ENCODE measurements around the gene SLC36A3.
A peak's percentile ranks its signal among the peaks of the same experiment; 100 is the strongest.
"Not testable (repeated sequence)": the region's sequence is repeated elsewhere in the genome, so short reads cannot be mapped to it uniquely, and the experiment has no call there.

The SLC36A3 gene

GRCh38 chr5:151245680-151246219 is 57.8 kb downstream of the SLC36A3 start:
- FAIRE-seq (no peak), DNase-seq (ENCODE audit: insufficient read length) (no peak)
- TF ChIP-seq POLR2A (IDR thresholded peaks at IDR 0.05; ENCODE audit: low read depth, low read length) (no peak), TAF1 (IDR thresholded peaks at IDR 0.05; ENCODE audit: borderline replicate concordance, low read depth, low read length) (no peak), POLR2AphosphoS5 (IDR thresholded peaks at IDR 0.05; ENCODE audit: low read depth, low read length) (no peak)

- no peak for FAIRE-seq
- TF ChIP-seq TAF1 (IDR thresholded peaks at IDR 0.05; ENCODE audit: borderline replicate concordance, low read depth, low read length) (no peak), POLR2A (IDR thresholded peaks at IDR 0.05; ENCODE audit: low read depth, low read length) (no peak), POLR2AphosphoS5 (IDR thresholded peaks at IDR 0.05; ENCODE audit: low read depth, low read length) (no peak)
- DNase-seq (ENCODE audit: insufficient read length) = no peak
Measured at GRCh38 chr5:151244206-151244605, 59.4 kb downstream of the SLC36A3 start.

- no peak for FAIRE-seq
- TF ChIP-seq POLR2AphosphoS5 (IDR thresholded peaks at IDR 0.05; ENCODE audit: low read depth, low read length) = no peak
- TF ChIP-seq TAF1 (IDR thresholded peaks at IDR 0.05; ENCODE audit: borderline replicate concordance, low read depth, low read length) = no peak
- no peak for TF ChIP-seq POLR2A (IDR thresholded peaks at IDR 0.05; ENCODE audit: low read depth, low read length)
- DNase-seq (ENCODE audit: insufficient read length) = no peak
Measured at GRCh38 chr5:151243564-151243963, 60.0 kb downstream of the SLC36A3 start.

- no peak for FAIRE-seq
- TF ChIP-seq TAF1 (IDR thresholded peaks at IDR 0.05; ENCODE audit: borderline replicate concordance, low read depth, low read length) (no peak), POLR2A (IDR thresholded peaks at IDR 0.05; ENCODE audit: low read depth, low read length) (no peak), POLR2AphosphoS5 (IDR thresholded peaks at IDR 0.05; ENCODE audit: low read depth, low read length) (no peak)
- DNase-seq (ENCODE audit: insufficient read length) = no peak
Measured at GRCh38 chr5:151243127-151243526, 60.4 kb downstream of the SLC36A3 start.

- DNase-seq (ENCODE audit: insufficient read length) (no peak), FAIRE-seq (peak; percentile 69)
- no peak for TF ChIP-seq TAF1 (IDR thresholded peaks at IDR 0.05; ENCODE audit: borderline replicate concordance, low read depth, low read length)
- no peak for TF ChIP-seq POLR2AphosphoS5 (IDR thresholded peaks at IDR 0.05; ENCODE audit: low read depth, low read length)
- no peak for TF ChIP-seq POLR2A (IDR thresholded peaks at IDR 0.05; ENCODE audit: low read depth, low read length)
Measured at GRCh38 chr5:151240924-151241635, 62.5 kb downstream of the SLC36A3 start.

- DNase-seq (ENCODE audit: insufficient read length); FAIRE-seq: not testable (repeated sequence)
Measured at GRCh38 chr5:151240268-151240835, 63.2 kb downstream of the SLC36A3 start.

- TF ChIP-seq POLR2A (IDR thresholded peaks at IDR 0.05; ENCODE audit: low read depth, low read length) (no peak), TAF1 (IDR thresholded peaks at IDR 0.05; ENCODE audit: borderline replicate concordance, low read depth, low read length) (no peak), POLR2AphosphoS5 (IDR thresholded peaks at IDR 0.05; ENCODE audit: low read depth, low read length) (no peak)
- FAIRE-seq (peak; percentile 82), DNase-seq (ENCODE audit: insufficient read length) (no peak)
Measured at GRCh38 chr5:151239237-151239861, 64.2 kb downstream of the SLC36A3 start.

- FAIRE-seq (peak; percentile 91), DNase-seq (ENCODE audit: insufficient read length) (peak; percentile 47)
- TF ChIP-seq TAF1 (IDR thresholded peaks at IDR 0.05; ENCODE audit: borderline replicate concordance, low read depth, low read length) (no peak), POLR2A (IDR thresholded peaks at IDR 0.05; ENCODE audit: low read depth, low read length) (peak; percentile 62; the same call in 1 of the 2 replicates), POLR2AphosphoS5 (IDR thresholded peaks at IDR 0.05; ENCODE audit: low read depth, low read length) (0 out of 2 replicates have a peak, but pooled peaks have one; percentile 39)
Measured at GRCh38 chr5:151238303-151238741, 65.2 kb downstream of the SLC36A3 start.

GRCh38 chr5:151237685-151238084 is 65.9 kb downstream of the SLC36A3 start:
- DNase-seq (ENCODE audit: insufficient read length) = no peak
- TF ChIP-seq TAF1 (IDR thresholded peaks at IDR 0.05; ENCODE audit: borderline replicate concordance, low read depth, low read length) (no peak), POLR2A (IDR thresholded peaks at IDR 0.05; ENCODE audit: low read depth, low read length) (no peak), POLR2AphosphoS5 (IDR thresholded peaks at IDR 0.05; ENCODE audit: low read depth, low read length) (no peak)
- no peak for FAIRE-seq

- DNase-seq (ENCODE audit: insufficient read length) (no peak), FAIRE-seq (no peak)
- TF ChIP-seq TAF1 (IDR thresholded peaks at IDR 0.05; ENCODE audit: borderline replicate concordance, low read depth, low read length) = no peak
- no peak for TF ChIP-seq POLR2A (IDR thresholded peaks at IDR 0.05; ENCODE audit: low read depth, low read length)
- no peak for TF ChIP-seq POLR2AphosphoS5 (IDR thresholded peaks at IDR 0.05; ENCODE audit: low read depth, low read length)
Measured at GRCh38 chr5:151236888-151237287, 66.7 kb downstream of the SLC36A3 start.

GRCh38 chr5:151235239-151235571 is 68.4 kb downstream of the SLC36A3 start:
- FAIRE-seq = peak; percentile 88
- DNase-seq (ENCODE audit: insufficient read length) = not testable (repeated sequence)

Data from GM12892 (cell line).